ENCODE data around the gene FGD4.

Gene FGD4

GRCh38 chr12:32407795-32408194, 8.4 kb downstream of the FGD4 start:
- no peak for DNase-seq

GRCh38 chr12:32413412-32413811, 14.1 kb downstream of the FGD4 start:
- DNase-seq = no peak

- no peak for DNase-seq
Measured at GRCh38 chr12:32418221-32418620, 18.9 kb downstream of the FGD4 start.

- DNase-seq = no peak
Measured at GRCh38 chr12:32418903-32419519, 19.7 kb downstream of the FGD4 start.

GRCh38 chr12:32419520-32419960, 20.2 kb downstream of the FGD4 start:
- DNase-seq = no peak

GRCh38 chr12:32420356-32420755, 21.0 kb downstream of the FGD4 start:
- DNase-seq = no peak

GRCh38 chr12:32423559-32423958, 24.2 kb downstream of the FGD4 start:
- DNase-seq = no peak

- DNase-seq = no peak
Measured at GRCh38 chr12:32431025-32431424, 31.7 kb downstream of the FGD4 start.

GRCh38 chr12:32435921-32436705, 36.8 kb downstream of the FGD4 start:
- DNase-seq = no peak

- no peak for DNase-seq
Measured at GRCh38 chr12:32437095-32437515, 37.7 kb downstream of the FGD4 start.

GRCh38 chr12:32440120-32440865, 40.9 kb downstream of the FGD4 start:
- DNase-seq = no peak

GRCh38 chr12:32443491-32443890, 44.1 kb downstream of the FGD4 start:
- no peak for DNase-seq

GRCh38 chr12:32444895-32445294, 45.5 kb downstream of the FGD4 start:
- no peak for DNase-seq

- DNase-seq = no peak
Measured at GRCh38 chr12:32445356-32445755, 46.0 kb downstream of the FGD4 start.

- no peak for DNase-seq
Measured at GRCh38 chr12:32446316-32447119, 47.2 kb downstream of the FGD4 start.

- no peak for DNase-seq
Measured at GRCh38 chr12:32448586-32448985, 49.2 kb downstream of the FGD4 start.

GRCh38 chr12:32450363-32450762, 51.0 kb downstream of the FGD4 start:
- no peak for DNase-seq

- DNase-seq = no peak
Measured at GRCh38 chr12:32450768-32451167, 51.4 kb downstream of the FGD4 start.

GRCh38 chr12:32451816-32452215, 52.5 kb downstream of the FGD4 start:
- no peak for DNase-seq

GRCh38 chr12:32454075-32454474, 54.7 kb downstream of the FGD4 start:
- no peak for DNase-seq

- DNase-seq = no peak
Measured at GRCh38 chr12:32454866-32455265, 55.5 kb downstream of the FGD4 start.

- no peak for DNase-seq
Measured at GRCh38 chr12:32455607-32456071, 56.3 kb downstream of the FGD4 start.

All from right hindlimb (tissue), 1 donor.